ENCODE data around the gene COL3A1.

- TF ChIP-seq POLR2A (IDR thresholded peaks at IDR 0.05; ENCODE audit: low read length) (no peak), GATA1 (IDR thresholded peaks at IDR 0.05; ENCODE audit: low read depth, low read length) (no peak)
Observed at GRCh38 chr2:188956290-188956689, 17.9 kb upstream of the COL3A1 start.
